ENCODE results near the gene GABRB3. TPM values are rescaled to one million over a fixed set of nuclear protein-coding genes. Genes with fewer than 3 reads are reported as not detected.

The GABRB3 gene
- total and polyA plus RNA-seq, 2 donors (not counting 3 experiments of a cell fraction or from before 2014, with no cell fraction given), result 0.03 TPM; not detected in 1

GRCh38 chr15:26711445-26711844 lies 61.4 kb downstream of the GABRB3 start:
- Histone ChIP-seq H3K36me3 (ENCODE audit: control insufficient read depth in 2 of 2, extremely low read depth in 1 of 2, insufficient read depth in 2 of 2, low read length in 2 of 2) (no peaks in the 10 kb centered on the region), H3K9ac (replicated peaks; ENCODE audit: extremely low read depth, insufficient read depth, low read length) (no peak overlapping the region), H3K79me2 (ENCODE audit: control insufficient read depth, insufficient read depth, low read length) (no peaks in the 10 kb centered on the region), H3K27me3 (ENCODE audit: control insufficient read depth in 2 of 2, insufficient read depth in 2 of 2, low read length in 2 of 2) (no peaks in the 10 kb centered on the region), H4K20me1 (replicated peaks; ENCODE audit: control insufficient read depth, extremely low read depth, insufficient read depth, low read length) (no peaks in the 10 kb centered on the region), H2AFZ (ENCODE audit: low read depth, low read length) (no peak overlapping the region), H3K9me1 (replicated peaks; ENCODE audit: control insufficient read depth, extremely low read depth, insufficient read depth, low read length) (no peaks in the 10 kb centered on the region), H3K4me3 (replicated peaks in 1 of 3; ENCODE audit: insufficient read depth in 1 of 3, low read depth in 1 of 3, low read length in 3 of 3) (no peak overlapping the region), H3K27ac (ENCODE audit: insufficient read depth, low read depth, low read length) (no peak overlapping the region), H3K4me2 (ENCODE audit: insufficient read depth, low read length) (no peak overlapping the region), H3K9me3 (replicated peaks; ENCODE audit: control insufficient read depth, insufficient read depth, low read length) (peaks cover 11% of the 10 kb centered on the region), H3K4me1 (ENCODE audit: control insufficient read depth, extremely low read depth, insufficient read depth, low read length) (no peaks in the 10 kb centered on the region)
- TF ChIP-seq EZH2 (IDR thresholded peaks at IDR 0.05; ENCODE audit: borderline replicate concordance, low read depth, low read length, severe bottlenecking) (no peak), JUN (IDR thresholded peaks at IDR 0.05; ENCODE audit: borderline replicate concordance, insufficient read depth, insufficient read length, low read depth) (no peak), MAX (IDR thresholded peaks at IDR 0.05; ENCODE audit: insufficient read depth, insufficient read length) (no peak), MYC (IDR thresholded peaks at IDR 0.05; ENCODE audit: low read depth, low read length) (no peak), POLR2A (IDR thresholded peaks at IDR 0.05; ENCODE audit: low read depth, low read length) (no peak), GATA2 (IDR thresholded peaks at IDR 0.05; ENCODE audit: insufficient read depth, insufficient read length, low read depth, low read length) (no peak), CTCF (IDR thresholded peaks at IDR 0.05; ENCODE audit: extremely low read depth in 1 of 2, insufficient read depth in 1 of 2, low read depth in 1 of 2, low read length in 2 of 2) (no peak), POLR2AphosphoS5 (IDR thresholded peaks at IDR 0.05; ENCODE audit: insufficient read depth, low read depth, low read length) (no peak), FOS (IDR thresholded peaks at IDR 0.05; ENCODE audit: borderline replicate concordance, insufficient read depth, low read length) (no peak)
- intact Hi-C loops (cut with micrococcal nuclease) (no loop called here), dilution Hi-C loops (cut with MboI; ENCODE audit: extremely low pct_ligation_motif_present, low sequenced_read_pairs) (no loop called here)
- ChIA-PET CTCF (no interaction called here), POLR2A (no interaction called here)
- DNase-seq (ENCODE audit: low read depth, low spot score), result no peak
- BruUV-seq (replicated peaks), result no TSS peak
- FAIRE-seq, result no peak

Data from endothelial cell of umbilical vein (primary cell).